Mesendoderm (in vitro differentiated cells): Measurements from ENCODE around the gene HEG1.

Experiments used
- DNase-seq: peaks from one replicate; pipeline ENCODE4 v3.0.0; 2013
- H2AK5ac ChIP-seq: 2 replicates; pipeline ENCODE4 v1.6.1; 2013; ENCODE audit warnings: low read length, inconsistent platforms
- H2BK120ac ChIP-seq: 2 replicates; pipeline ENCODE4 v1.6.1; 2013; ENCODE audit warnings: low read depth, mild to moderate bottlenecking, low read length, moderate library complexity, mixed read lengths
- H2BK15ac ChIP-seq: replicated peaks from 2 replicates; pipeline ENCODE4 v1.6.1; 2013; ENCODE audit warnings: low read depth, mild to moderate bottlenecking, moderate library complexity
- H2BK5ac ChIP-seq: 2 replicates; pipeline ENCODE4 v1.6.1; 2013; ENCODE audit warnings: low read length, inconsistent platforms
- H3K18ac ChIP-seq: 2 replicates; pipeline ENCODE4 v1.6.1; 2013; ENCODE audit warnings: mild to moderate bottlenecking, low read length, mixed read lengths
- H3K23ac ChIP-seq: one replicate; pipeline ENCODE4 v1.6.1; 2013; ENCODE audit warnings: low read length
- H3K27ac ChIP-seq: 2 replicates; pipeline ENCODE4 v1.5.1; 2013; ENCODE audit warnings: low read depth, mild to moderate bottlenecking, inconsistent platforms, low read length, moderate library complexity
- H3K27me3 ChIP-seq: 2 replicates; pipeline ENCODE4 v1.6.1; 2013; ENCODE audit warnings: low read length, control low read depth, mild to moderate bottlenecking, inconsistent platforms; ENCODE audit not compliant: insufficient read depth, poor library complexity
- H3K36me3 ChIP-seq: 2 replicates; pipeline ENCODE4 v1.6.1; 2013; ENCODE audit warnings: low read length, inconsistent platforms; ENCODE audit not compliant: control insufficient read depth, insufficient read depth
- H3K4ac ChIP-seq: one replicate; pipeline ENCODE4 v1.6.1; 2013; ENCODE audit warnings: low read depth, mild to moderate bottlenecking, low read length, moderate library complexity
- H3K4me1 ChIP-seq: 2 replicates; pipeline ENCODE4 v1.6.1; 2013; ENCODE audit warnings: low read depth, low read length, inconsistent platforms; ENCODE audit not compliant: control insufficient read depth
- H3K4me2 ChIP-seq: 2 replicates; pipeline ENCODE4 v1.6.1; 2013; ENCODE audit warnings: low read length
- H3K4me3 ChIP-seq: 2 replicates; pipeline ENCODE4 v1.5.1; 2013; ENCODE audit warnings: mild to moderate bottlenecking, low read length
- H3K56ac ChIP-seq: one replicate; pipeline ENCODE4 v1.6.1; 2013; ENCODE audit warnings: low read length
- H3K79me1 ChIP-seq: 2 replicates; pipeline ENCODE4 v1.6.1; 2013; ENCODE audit warnings: low read length, inconsistent platforms
- H3K79me2 ChIP-seq: 2 replicates; pipeline ENCODE4 v1.6.1; 2013; ENCODE audit warnings: mild to moderate bottlenecking, low read length; ENCODE audit not compliant: control insufficient read depth, insufficient read depth
- H3K9ac ChIP-seq: 2 replicates; pipeline ENCODE4 v1.6.1; 2013; ENCODE audit warnings: low read length, inconsistent platforms
- H4K5ac ChIP-seq: one replicate; pipeline ENCODE4 v1.6.1; 2013; ENCODE audit warnings: low read length
- H4K8ac ChIP-seq: one replicate; pipeline ENCODE4 v1.6.1; 2013; ENCODE audit warnings: low read depth, mild to moderate bottlenecking, control low read depth, low read length, moderate library complexity
- WGBS: extraction: QIAGEN DNeasy Blood & Tissue Kit; methylation state at CpG from one replicate; pipeline ENCODE4 v1.1.7; 2013; ENCODE audit warnings: low lambda C conversion rate, missing lambda C conversion rate; ENCODE audit not compliant: insufficient coverage; ENCODE audit errors: extremely low coverage; 5-methylcytosine and 5-hydroxymethylcytosine counted together

The HEG1 gene

GRCh38 chr3:124950026-124950425 is 105.8 kb downstream of the HEG1 start:
- no peak overlapping the region for H3K18ac ChIP-seq
- H4K8ac ChIP-seq, result no peak overlapping the region
- H3K4me1 ChIP-seq, result no peaks in the 10 kb centered on the region
- DNase-seq, result no peak
- no peak overlapping the region for H2AK5ac ChIP-seq
- no peaks in the 10 kb centered on the region for H3K79me1 ChIP-seq
- H3K36me3 ChIP-seq, result no peaks in the 10 kb centered on the region
- H3K9ac ChIP-seq, result no peak overlapping the region
- H3K27ac ChIP-seq, result no peak overlapping the region
- no peak overlapping the region for H2BK15ac ChIP-seq
- H3K27me3 ChIP-seq, result no peaks in the 10 kb centered on the region
- no peak overlapping the region for H3K4ac ChIP-seq
- no peak overlapping the region for H2BK120ac ChIP-seq
- no peak overlapping the region for H3K56ac ChIP-seq
- H2BK5ac ChIP-seq, result no peak overlapping the region
- H3K4me2 ChIP-seq, result no peak overlapping the region
- H3K4me3 ChIP-seq, result no peak overlapping the region
- no peaks in the 10 kb centered on the region for H3K79me2 ChIP-seq
- no peak overlapping the region for H3K23ac ChIP-seq
- WGBS, result no CpG with 5 or more reads among the region's 3 CpGs
- no peak overlapping the region for H4K5ac ChIP-seq

DNA sequence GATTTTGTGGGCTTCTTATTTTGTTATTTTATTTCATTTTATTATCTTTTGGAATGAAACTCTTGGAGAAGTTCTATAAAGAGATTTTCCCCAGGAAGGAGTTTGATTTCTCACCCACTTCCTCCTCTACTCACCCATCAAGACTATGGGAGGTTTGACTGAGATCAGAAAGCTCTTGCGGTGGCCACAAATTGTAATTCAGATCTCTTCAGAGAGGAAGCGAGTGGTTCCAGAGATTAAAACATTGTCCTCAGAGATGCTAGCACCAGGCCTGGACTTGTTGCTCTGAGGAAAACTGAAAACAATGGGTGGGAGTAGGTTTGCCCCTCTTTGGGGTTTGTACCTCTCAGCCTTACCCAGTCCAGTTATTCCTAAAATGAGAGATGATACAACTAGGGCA is 113.2 kb downstream of the HEG1 start:
- Histone ChIP-seq H3K79me1 (no peaks in the 10 kb centered on the region), H3K36me3 (no peaks in the 10 kb centered on the region), H2BK15ac (no peak overlapping the region), H2BK120ac (no peak overlapping the region), H2BK5ac (no peak overlapping the region), H3K4ac (no peak overlapping the region), H2AK5ac (no peak overlapping the region), H3K9ac (no peak overlapping the region), H3K4me3 (no peak overlapping the region), H3K79me2 (no peaks in the 10 kb centered on the region), H3K56ac (no peak overlapping the region), H3K23ac (no peak overlapping the region), H4K8ac (no peak overlapping the region), H3K27ac (no peak overlapping the region), H3K4me2 (no peak overlapping the region), H3K27me3 (no peaks in the 10 kb centered on the region), H3K18ac (no peak overlapping the region), H3K4me1 (no peaks in the 10 kb centered on the region), H4K5ac (no peak overlapping the region)
- WGBS, result no CpG with 5 or more reads among the region's 2 CpGs
- no peak for DNase-seq

DNA sequence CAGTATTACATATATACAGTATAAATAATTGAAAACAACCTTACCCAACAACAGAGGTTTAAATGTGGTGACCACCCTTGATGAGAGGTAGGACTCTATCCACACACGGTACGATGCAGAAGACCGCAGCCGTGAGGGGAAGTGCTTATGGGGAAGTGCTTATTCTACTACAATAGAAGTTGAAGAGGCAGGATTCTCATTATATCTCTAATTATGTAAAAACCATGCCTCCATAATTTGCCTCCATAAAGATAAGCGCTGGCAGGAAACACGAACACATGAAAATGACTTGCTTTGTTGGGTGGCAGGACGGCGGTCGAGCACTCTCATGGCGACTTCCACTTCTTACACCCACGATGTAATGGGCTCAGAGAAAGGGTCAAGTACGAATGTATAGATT is 114.0 kb downstream of the HEG1 start:
- H3K79me2 ChIP-seq, result no peaks in the 10 kb centered on the region
- no peak overlapping the region for H3K27ac ChIP-seq
- H3K18ac ChIP-seq, result no peak overlapping the region
- H3K79me1 ChIP-seq, result no peaks in the 10 kb centered on the region
- no peak overlapping the region for H3K23ac ChIP-seq
- H3K4me1 ChIP-seq, result no peaks in the 10 kb centered on the region
- H2BK120ac ChIP-seq, result no peak overlapping the region
- H3K27me3 ChIP-seq, result no peaks in the 10 kb centered on the region
- H3K4me2 ChIP-seq, result no peak overlapping the region
- no peak for DNase-seq
- H4K8ac ChIP-seq, result no peak overlapping the region
- H4K5ac ChIP-seq, result no peak overlapping the region
- no peak overlapping the region for H3K4me3 ChIP-seq
- no peak overlapping the region for H2BK5ac ChIP-seq
- H2BK15ac ChIP-seq, result no peak overlapping the region
- H3K9ac ChIP-seq, result no peak overlapping the region
- no peak overlapping the region for H3K56ac ChIP-seq
- H2AK5ac ChIP-seq, result no peak overlapping the region
- no peaks in the 10 kb centered on the region for H3K36me3 ChIP-seq
- no CpG with 5 or more reads among the region's 12 CpGs for WGBS
- H3K4ac ChIP-seq, result no peak overlapping the region

- Histone ChIP-seq H3K4me3 (no peak overlapping the region), H3K27me3 (no peaks in the 10 kb centered on the region), H3K79me1 (no peaks in the 10 kb centered on the region), H4K8ac (no peak overlapping the region), H3K18ac (no peak overlapping the region), H2BK5ac (no peak overlapping the region), H4K5ac (no peak overlapping the region), H3K23ac (no peak overlapping the region), H2AK5ac (no peak overlapping the region), H3K4ac (no peak overlapping the region), H3K4me1 (no peaks in the 10 kb centered on the region), H3K27ac (no peak overlapping the region), H3K79me2 (no peaks in the 10 kb centered on the region), H2BK15ac (no peak overlapping the region), H3K56ac (no peak overlapping the region), H3K4me2 (no peak overlapping the region), H3K36me3 (no peaks in the 10 kb centered on the region), H2BK120ac (no peak overlapping the region), H3K9ac (no peak overlapping the region)
- WGBS, result no CpG with 5 or more reads among the region's 4 CpGs
- DNase-seq, result peak; percentile 26
Observed at GRCh38 chr3:124939661-124940060, 116.1 kb downstream of the HEG1 start.

- no peaks in the 10 kb centered on the region for H3K4me1 ChIP-seq
Observed at GRCh38 chr3:124938896-124939295, 116.9 kb downstream of the HEG1 start.

DNA sequence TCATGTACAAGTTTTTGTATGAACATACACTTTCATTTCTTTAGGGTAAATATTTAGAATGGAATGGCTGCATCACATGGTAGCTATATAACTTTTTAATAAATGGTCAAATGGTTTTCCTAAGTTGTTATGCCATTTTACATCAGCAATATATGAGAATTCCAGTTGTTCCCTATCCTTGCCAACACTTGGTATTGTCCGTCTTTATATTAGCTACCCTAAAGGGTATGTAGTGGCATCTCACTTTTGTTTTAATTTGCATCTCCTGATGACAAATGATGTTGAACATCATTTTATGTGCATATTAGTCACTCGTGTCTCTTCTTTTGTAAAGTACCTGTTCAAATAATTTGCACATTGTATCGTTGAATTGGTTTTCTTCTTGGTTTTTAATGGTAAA is 118.7 kb downstream of the HEG1 start:
- Histone ChIP-seq H3K4me2 (no peak overlapping the region), H4K8ac (no peak overlapping the region), H3K36me3 (no peaks in the 10 kb centered on the region), H2AK5ac (no peak overlapping the region), H3K4me3 (no peak overlapping the region), H3K18ac (no peak overlapping the region), H3K23ac (no peak overlapping the region), H3K79me1 (no peaks in the 10 kb centered on the region), H3K56ac (no peak overlapping the region), H3K4me1 (no peaks in the 10 kb centered on the region), H4K5ac (no peak overlapping the region), H3K27ac (no peak overlapping the region), H3K79me2 (no peaks in the 10 kb centered on the region), H2BK120ac (no peak overlapping the region), H3K27me3 (no peaks in the 10 kb centered on the region), H2BK15ac (no peak overlapping the region), H2BK5ac (no peak overlapping the region), H3K9ac (no peak overlapping the region), H3K4ac (no peak overlapping the region)
- no CpG with 5 or more reads among the region's 3 CpGs for WGBS
- no peak for DNase-seq

More at GRCh38 chr3:124938896-124939295, 116.9 kb downstream of the HEG1 start:
- Histone ChIP-seq H3K23ac (no peak overlapping the region), H2AK5ac (no peak overlapping the region), H3K4ac (no peak overlapping the region), H3K79me1 (no peaks in the 10 kb centered on the region), H2BK120ac (no peak overlapping the region), H3K9ac (no peak overlapping the region), H4K8ac (no peak overlapping the region), H3K27ac (no peak overlapping the region), H3K4me2 (no peak overlapping the region), H4K5ac (no peak overlapping the region), H3K79me2 (no peaks in the 10 kb centered on the region), H3K56ac (no peak overlapping the region), H2BK5ac (no peak overlapping the region), H3K4me3 (no peak overlapping the region), H3K36me3 (no peaks in the 10 kb centered on the region), H2BK15ac (no peak overlapping the region), H3K18ac (no peak overlapping the region), H3K27me3 (no peaks in the 10 kb centered on the region)
- WGBS, result no CpG with 5 or more reads among the region's 5 CpGs
- DNase-seq, result no peak
